ENCODE data around the gene AQP2. TPM values are rescaled to one million over a fixed set of nuclear protein-coding genes. Genes with fewer than 3 reads are reported as not detected.

The AQP2 gene
- polyA plus RNA-seq, 1 of the 3 experiments (the other 2 are of a cell fraction): not detected

GRCh38 chr12:49967042-49967776 lies 16.7 kb downstream of the AQP2 start (continued):
- no peak for TF ChIP-seq REST (IDR thresholded peaks at IDR 0.05; ENCODE audit: low read depth, low read length)
- TF ChIP-seq GATA2 (CRISPR knock-in tag; IDR thresholded peaks at IDR 0.05): no peak
- TF ChIP-seq TCF12 (IDR thresholded peaks at IDR 0.05): no peak
- TF ChIP-seq RCOR1 (IDR thresholded peaks at IDR 0.05; ENCODE audit: low read length): 0 out of 2 replicates have a peak, but pooled peaks have one; percentile 21

GRCh38 chr12:49967777-49968250 lies 17.3 kb downstream of the AQP2 start:
- Histone ChIP-seq H3K36me3 (replicated peaks in 1 of 2; ENCODE audit: control insufficient read depth in 1 of 2, insufficient read depth in 2 of 2, low read length in 1 of 2) (no peaks in the 10 kb centered on the region), H4K20me1 (ENCODE audit: insufficient read depth) (no peaks in the 10 kb centered on the region), H3K79me2 (ENCODE audit: insufficient read depth) (no peaks in the 10 kb centered on the region), H3K4me2 (peak overlapping the region; percentile 96), H3K9ac (no peak overlapping the region), H3K9me2 (no peaks in the 10 kb centered on the region), H3K27me3 (ENCODE audit: insufficient read depth) (no peaks in the 10 kb centered on the region), H3F3A (replicated peaks; ENCODE audit: insufficient read depth) (no peaks in the 10 kb centered on the region), H3K4me1 (ENCODE audit: control insufficient read depth in 1 of 2, insufficient read depth in 2 of 2, low read depth in 1 of 2, low read length in 1 of 2) (peaks cover 5 to 27% of the 10 kb centered on the region in 2 experiments; a peak in 2 of 4 replicates), H3K9me3 (no peaks in the 10 kb centered on the region), H2AFZ (ENCODE audit: low read depth) (no peak overlapping the region), H3K4me3 (ENCODE audit: low read depth in 2 of 2, low read length in 1 of 2) (peak overlapping the region; percentile 47 to 64), H3K27ac (ENCODE audit: low read depth in 2 of 2, low read length in 1 of 2) (no peak overlapping the region)
- CTCF ChIA-PET: interaction anchor here (0.6 to 20.3 kb wide), 66 partner anchors 9 to 482 kb away, joined by 3 to 1401 read pairs (median 6); partner anchors contain the start of genes AQP2, ASIC1, BCDIN3D and CERS5
- TF ChIP-seq JUND (IDR thresholded peaks at IDR 0.05) (no peak), MAX (IDR thresholded peaks at IDR 0.05; ENCODE audit: low read depth) (no peak), ZBTB33 (IDR thresholded peaks at IDR 0.05; ENCODE audit: borderline replicate concordance, low read depth) (no peak), POLR2AphosphoS5 (IDR thresholded peaks at IDR 0.05; ENCODE audit: low read depth, low read length) (no peak), SMC3 (IDR thresholded peaks at IDR 0.05; ENCODE audit: low read depth, low read length) (no peak), IRF3 (IDR thresholded peaks at IDR 0.05; ENCODE audit: low read depth, low read length) (no peak), TCF12 (IDR thresholded peaks at IDR 0.05) (no peak), CTCF (IDR thresholded peaks at IDR 0.05) (no peak), FOXM1 (IDR thresholded peaks at IDR 0.05; ENCODE audit: low read depth) (no peak)
- WGBS (ENCODE audit: low lambda C conversion rate): 72% methylated on average over 15 of the region's 15 CpGs
- DNase-seq: no peak
- POLR2A ChIA-PET: interaction anchor here (1.0 to 1.3 kb wide), 2 partner anchors 88 to 89 kb away, joined by 3 read pairs; no protein-coding TSS in a partner anchor

Measured in SK-N-SH (cell line).